Breast epithelium (tissue), 3 donors: Measurements from ENCODE around the gene CASP8.

Source experiments
- POLR2A ChIP-seq: fragments of 450-650 bp; IDR thresholded peaks from one replicate; pipeline ENCODE4 v1.6.1; 2016; ENCODE audit warnings: antibody characterized with exemption, mild to moderate bottlenecking, moderate library complexity
- TF ChIP-seq, protein P1 (sequence below), 3 donors: fragments of 450-650 bp; IDR thresholded peaks; one replicate each; pipeline ENCODE4 v1.5.1; 2016 to 2017; ENCODE audit warnings: antibody characterized with exemption in 3 of 3, mild to moderate bottlenecking in 3 of 3, moderate library complexity in 3 of 3

DNA sequence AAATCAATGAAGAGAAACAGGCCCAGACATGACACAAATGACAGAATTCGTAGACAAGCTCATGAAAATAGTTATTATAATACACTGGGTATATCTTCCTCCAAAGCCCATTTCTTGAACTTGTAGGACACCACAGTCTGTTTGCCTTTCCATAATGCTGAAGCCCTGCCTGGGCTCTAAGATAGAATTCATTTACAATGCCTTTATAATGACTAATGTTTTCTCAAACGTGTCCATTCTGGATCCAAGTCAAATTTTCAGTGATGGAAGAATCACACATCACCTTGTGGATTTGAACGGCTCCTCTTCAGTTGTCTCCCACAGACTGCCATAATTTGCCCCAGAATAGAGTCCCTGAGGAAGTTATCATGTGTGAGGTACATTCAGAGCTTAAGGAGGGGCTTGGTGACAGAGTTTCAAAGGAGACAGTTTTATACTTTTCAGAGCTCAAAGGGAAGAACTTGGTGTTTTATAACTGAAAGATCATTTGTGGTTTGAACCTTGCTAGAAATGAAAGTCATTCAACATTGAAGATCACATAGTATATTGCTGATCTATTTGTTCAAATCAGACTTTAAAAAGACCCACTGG lies 38.2 kb downstream of the CASP8 start:
- TF ChIP-seq, protein P1, sequence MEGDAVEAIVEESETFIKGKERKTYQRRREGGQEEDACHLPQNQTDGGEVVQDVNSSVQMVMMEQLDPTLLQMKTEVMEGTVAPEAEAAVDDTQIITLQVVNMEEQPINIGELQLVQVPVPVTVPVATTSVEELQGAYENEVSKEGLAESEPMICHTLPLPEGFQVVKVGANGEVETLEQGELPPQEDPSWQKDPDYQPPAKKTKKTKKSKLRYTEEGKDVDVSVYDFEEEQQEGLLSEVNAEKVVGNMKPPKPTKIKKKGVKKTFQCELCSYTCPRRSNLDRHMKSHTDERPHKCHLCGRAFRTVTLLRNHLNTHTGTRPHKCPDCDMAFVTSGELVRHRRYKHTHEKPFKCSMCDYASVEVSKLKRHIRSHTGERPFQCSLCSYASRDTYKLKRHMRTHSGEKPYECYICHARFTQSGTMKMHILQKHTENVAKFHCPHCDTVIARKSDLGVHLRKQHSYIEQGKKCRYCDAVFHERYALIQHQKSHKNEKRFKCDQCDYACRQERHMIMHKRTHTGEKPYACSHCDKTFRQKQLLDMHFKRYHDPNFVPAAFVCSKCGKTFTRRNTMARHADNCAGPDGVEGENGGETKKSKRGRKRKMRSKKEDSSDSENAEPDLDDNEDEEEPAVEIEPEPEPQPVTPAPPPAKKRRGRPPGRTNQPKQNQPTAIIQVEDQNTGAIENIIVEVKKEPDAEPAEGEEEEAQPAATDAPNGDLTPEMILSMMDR (IDR thresholded peaks at IDR 0.05) = no peak
- no peak for TF ChIP-seq POLR2A
